RWPE1 (cell line): ENCODE results near the gene PTPRN2.

ENCODE experiments used
- CTCF ChIA-PET: fragments of 350-600 bp; sonication (Branson Sonifier 250); formaldehyde crosslinking; extraction: SDS; loops from one replicate; lab custom pipeline; 2021; lab: Yijun Ruan, JAX
- POLR2A ChIA-PET: fragments of 400-600 bp; formaldehyde crosslinking; extraction: SDS; loops from one replicate; lab custom pipeline; 2020; ENCODE audit warnings: antibody characterized with exemption; ENCODE audit not compliant: low non-redundant PET; lab: Yijun Ruan, JAX
- DNase-seq: peaks from one replicate; pipeline ENCODE4 v3.0.0; 2012; ENCODE audit warnings: low spot score
- H3K27ac ChIP-seq: fragments of 450-650 bp; 2 replicates; pipeline ENCODE4 v1.5.1; 2017
- TF ChIP-seq, protein P1 (sequence below): fragments of 450-650 bp; conservative IDR thresholded peaks from 2 replicates; pipeline ENCODE4 v1.5.1; 2017; ENCODE audit warnings: low read depth, mild to moderate bottlenecking

Gene PTPRN2

DNA sequence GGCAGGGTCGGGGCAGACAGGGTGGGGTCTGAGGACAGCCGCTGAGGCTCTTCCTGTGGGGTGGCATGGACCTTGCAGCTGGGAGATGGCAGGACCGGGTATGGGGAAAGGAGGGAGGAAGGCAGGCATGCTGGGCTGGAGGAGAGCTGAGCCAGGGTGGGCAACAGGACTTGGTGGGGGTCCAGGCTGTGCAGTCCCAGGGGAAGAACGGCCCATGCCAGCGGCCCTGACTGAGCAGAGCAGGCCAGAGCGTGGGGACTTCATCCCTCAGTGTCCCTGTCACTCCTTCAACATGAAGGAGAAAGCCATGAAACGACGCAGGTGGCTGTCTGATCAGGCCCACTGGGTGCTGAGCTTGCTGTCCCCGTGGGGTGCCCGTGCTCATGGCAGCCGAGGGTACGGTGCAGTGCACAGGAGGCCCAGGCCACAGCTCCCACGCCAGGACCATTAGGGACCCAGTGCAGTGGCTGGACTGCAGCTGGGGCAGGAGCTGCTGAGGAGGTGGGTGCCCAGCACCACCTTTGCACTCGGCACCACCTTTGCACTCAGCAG lies 519.6 kb downstream of the PTPRN2 start:
- ChIA-PET CTCF (interaction anchor here (0.7 kb wide), 1 partner anchor 283 kb away, joined by 4 read pairs; no protein-coding TSS in a partner anchor), POLR2A (no interaction called here)
- no peak overlapping the region for H3K27ac ChIP-seq
- DNase-seq, result no peak
- TF ChIP-seq, protein P1, sequence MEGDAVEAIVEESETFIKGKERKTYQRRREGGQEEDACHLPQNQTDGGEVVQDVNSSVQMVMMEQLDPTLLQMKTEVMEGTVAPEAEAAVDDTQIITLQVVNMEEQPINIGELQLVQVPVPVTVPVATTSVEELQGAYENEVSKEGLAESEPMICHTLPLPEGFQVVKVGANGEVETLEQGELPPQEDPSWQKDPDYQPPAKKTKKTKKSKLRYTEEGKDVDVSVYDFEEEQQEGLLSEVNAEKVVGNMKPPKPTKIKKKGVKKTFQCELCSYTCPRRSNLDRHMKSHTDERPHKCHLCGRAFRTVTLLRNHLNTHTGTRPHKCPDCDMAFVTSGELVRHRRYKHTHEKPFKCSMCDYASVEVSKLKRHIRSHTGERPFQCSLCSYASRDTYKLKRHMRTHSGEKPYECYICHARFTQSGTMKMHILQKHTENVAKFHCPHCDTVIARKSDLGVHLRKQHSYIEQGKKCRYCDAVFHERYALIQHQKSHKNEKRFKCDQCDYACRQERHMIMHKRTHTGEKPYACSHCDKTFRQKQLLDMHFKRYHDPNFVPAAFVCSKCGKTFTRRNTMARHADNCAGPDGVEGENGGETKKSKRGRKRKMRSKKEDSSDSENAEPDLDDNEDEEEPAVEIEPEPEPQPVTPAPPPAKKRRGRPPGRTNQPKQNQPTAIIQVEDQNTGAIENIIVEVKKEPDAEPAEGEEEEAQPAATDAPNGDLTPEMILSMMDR, result no peak

DNA sequence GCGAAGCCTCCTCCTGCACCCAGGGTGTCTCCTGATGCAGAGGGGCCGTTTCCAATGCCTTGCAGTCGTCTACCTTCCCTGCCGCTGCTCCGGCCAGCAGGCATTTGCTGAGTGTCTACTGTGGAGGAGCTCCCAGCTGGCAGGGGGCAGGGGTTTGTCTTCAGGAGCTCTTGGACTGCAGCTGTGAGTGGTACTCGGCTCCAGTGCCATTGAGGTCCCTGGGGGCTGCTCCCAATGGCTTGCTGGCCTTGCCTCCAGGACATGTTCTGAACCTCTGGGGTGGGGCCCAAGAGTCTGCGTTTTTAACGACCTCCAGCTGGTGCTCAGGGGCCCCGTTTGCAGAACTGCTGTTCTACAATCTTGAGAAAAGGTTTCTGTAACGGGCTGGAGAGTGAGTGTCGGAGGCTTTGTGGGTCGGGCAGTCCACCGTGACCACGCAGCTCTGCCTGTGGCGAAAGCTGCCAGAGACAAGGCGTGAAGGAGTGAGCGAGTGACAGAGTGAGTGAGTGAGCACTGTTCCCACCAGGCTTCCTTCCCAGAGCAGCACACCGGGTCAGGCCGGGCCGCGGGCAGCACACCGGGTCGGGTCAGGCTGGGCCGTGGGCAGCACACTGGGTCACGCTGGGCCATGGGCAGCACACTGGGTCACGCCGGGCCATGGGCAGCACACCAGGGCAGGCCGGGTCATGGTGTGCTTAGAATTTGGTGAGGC lies 520.2 kb downstream of the PTPRN2 start:
- TF ChIP-seq, protein P1, result no peak
- H3K27ac ChIP-seq, result no peak overlapping the region
- ChIA-PET POLR2A (no interaction called here), CTCF (interaction anchor here (0.7 kb wide), 1 partner anchor 283 kb away, joined by 4 read pairs; no protein-coding TSS in a partner anchor)
- no peak for DNase-seq

DNA sequence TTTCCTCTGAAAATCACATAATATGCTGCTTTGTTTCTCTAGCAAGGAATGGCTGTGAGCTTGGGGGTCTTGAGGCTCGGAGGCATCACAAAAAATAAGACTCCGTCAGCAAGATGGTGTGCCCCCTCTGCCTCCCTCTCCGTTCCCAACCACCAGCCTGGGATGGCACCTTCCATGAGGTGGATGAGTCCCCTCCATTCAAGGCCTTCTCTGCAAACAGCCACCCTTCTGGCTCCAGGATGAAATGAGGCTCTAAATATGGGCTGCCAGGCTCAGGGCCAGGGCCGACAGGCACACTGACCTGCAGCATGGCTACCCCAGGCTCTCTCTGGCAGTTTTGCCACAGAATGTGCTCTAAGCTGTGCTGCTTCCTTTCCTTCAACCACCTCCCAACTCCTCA lies 521.5 kb downstream of the PTPRN2 start:
- H3K27ac ChIP-seq, result no peak overlapping the region
- no peak for DNase-seq
- ChIA-PET CTCF (no interaction called here), POLR2A (no interaction called here)
- TF ChIP-seq, protein P1, result no peak

DNA sequence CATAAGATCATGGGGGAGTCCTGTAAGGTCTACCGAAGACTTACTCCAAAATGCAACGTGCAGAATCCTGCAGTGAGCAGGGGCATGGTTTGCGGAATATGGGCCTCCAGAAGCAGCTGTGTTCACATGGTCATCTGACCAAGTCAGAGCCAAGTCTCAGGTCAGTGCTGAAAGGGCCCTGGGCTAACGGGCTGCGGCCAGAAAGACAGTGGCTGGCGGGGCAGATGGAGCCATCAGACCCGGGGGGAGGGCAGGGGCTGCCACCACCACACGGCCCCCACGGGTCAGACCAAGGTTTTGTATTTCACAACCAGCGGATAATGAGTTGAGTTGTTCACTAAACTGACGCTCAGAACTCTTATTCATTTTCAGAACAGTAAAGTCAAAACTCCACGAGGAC lies 522.3 kb downstream of the PTPRN2 start:
- DNase-seq, result no peak
- no peak overlapping the region for H3K27ac ChIP-seq
- ChIA-PET CTCF (no interaction called here), POLR2A (no interaction called here)
- TF ChIP-seq, protein P1, result no peak

DNA sequence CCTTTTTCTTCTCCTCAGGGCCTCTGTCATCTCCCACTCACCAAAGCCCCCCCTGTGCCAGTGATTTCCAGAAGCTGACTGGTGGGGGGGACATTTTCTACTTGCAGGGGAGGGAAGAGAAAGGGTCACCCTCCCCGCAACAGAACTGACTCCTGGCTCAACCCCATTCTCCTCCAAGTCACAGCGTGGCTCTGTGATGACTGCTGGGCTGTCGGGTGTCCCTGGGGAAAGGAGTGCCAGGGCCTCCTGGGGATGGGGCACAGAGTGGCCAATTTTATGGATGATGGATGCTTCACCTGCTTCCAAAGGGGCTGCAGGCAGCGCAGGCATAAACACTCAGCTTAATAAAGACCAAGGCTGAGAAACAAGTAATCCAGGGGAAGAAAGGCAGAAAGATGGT lies 523.0 kb downstream of the PTPRN2 start:
- POLR2A ChIA-PET, result no interaction called here
- H3K27ac ChIP-seq, result no peak overlapping the region
- TF ChIP-seq, protein P1, result no peak
- CTCF ChIA-PET, result no interaction called here
- no peak for DNase-seq

DNA sequence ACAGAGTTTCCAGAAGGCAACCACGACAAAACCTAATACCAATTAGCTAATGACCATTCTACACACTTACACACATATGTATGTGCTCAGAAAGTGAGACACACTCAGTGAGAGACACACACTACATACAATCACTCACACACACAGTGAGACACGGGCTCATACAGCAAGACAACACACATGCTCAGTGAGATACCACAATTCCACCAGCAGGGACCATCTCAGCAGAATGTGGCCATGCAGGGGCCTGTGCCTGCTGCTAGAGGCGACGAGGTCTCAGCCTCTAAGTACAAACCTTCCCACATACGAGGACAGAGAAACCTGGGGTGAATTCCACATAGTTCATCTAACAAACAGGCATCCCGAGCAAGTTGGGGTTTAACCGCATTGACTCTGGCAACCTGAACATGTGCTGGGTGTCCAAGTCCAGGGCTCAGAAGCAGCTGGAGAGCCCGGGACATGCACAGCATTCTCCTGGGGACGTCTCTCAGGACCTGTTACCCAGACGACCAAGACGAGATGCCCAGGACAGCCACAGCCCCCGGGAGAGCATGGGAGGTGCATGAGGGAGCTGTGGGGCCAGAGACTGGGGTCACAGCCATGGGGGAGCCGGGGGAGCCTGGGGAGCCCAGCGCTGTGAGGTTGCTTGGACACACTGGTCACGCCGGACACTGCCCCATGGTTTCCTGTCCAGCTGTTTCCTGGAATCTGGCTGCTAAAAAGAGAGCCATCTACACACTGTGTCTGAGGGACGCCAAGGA lies 523.6 kb downstream of the PTPRN2 start:
- H3K27ac ChIP-seq, result no peak overlapping the region
- no peak for DNase-seq
- ChIA-PET CTCF (no interaction called here), POLR2A (no interaction called here)
- TF ChIP-seq, protein P1, result no peak
